ENCODE results near the gene PAQR9.

DNA sequence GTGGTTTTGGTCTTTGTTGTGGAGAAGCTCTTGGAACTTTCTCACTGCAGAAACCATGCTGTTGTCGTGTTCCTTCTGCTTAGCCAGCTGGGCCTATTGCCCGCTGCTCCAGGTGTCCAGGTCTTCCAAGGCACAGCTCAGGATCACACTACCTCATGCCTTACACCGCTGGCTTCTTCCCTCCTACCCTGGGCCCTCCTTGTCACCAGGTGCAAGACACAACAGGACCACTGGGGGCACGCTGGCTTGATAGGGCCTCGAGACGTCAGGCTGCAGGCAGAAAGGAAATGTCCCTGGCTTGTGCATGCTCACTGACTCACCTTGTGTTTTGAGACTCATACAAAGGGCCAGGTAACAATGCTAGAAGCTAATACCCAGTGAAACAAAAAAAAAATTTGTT, 32.3 kb downstream of the PAQR9 start:
- TF ChIP-seq CTCF (IDR thresholded peaks at IDR 0.05) (no peak), EP300 (IDR thresholded peaks at IDR 0.05) (no peak), POLR2AphosphoS5 (IDR thresholded peaks at IDR 0.05) (no peak)
